Measurements from ENCODE around the gene MEIS2.

The MEIS2 gene

GRCh38 chr15:37071134-37071533 is 29.2 kb downstream of the MEIS2 start:
- no peak overlapping the region for H3K4me3 ChIP-seq (ENCODE audit: low read depth, low read length)
- TF ChIP-seq MYC (IDR thresholded peaks at IDR 0.05; ENCODE audit: low read depth, low read length) = no peak
- TF ChIP-seq, protein P1, sequence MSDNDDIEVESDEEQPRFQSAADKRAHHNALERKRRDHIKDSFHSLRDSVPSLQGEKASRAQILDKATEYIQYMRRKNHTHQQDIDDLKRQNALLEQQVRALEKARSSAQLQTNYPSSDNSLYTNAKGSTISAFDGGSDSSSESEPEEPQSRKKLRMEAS (IDR thresholded peaks at IDR 0.05; ENCODE audit: low read depth, low read length) = no peak
- TF ChIP-seq POLR2A (IDR thresholded peaks at IDR 0.05; ENCODE audit: extremely low read depth, insufficient read length) = no peak
- TF ChIP-seq, protein P2, sequence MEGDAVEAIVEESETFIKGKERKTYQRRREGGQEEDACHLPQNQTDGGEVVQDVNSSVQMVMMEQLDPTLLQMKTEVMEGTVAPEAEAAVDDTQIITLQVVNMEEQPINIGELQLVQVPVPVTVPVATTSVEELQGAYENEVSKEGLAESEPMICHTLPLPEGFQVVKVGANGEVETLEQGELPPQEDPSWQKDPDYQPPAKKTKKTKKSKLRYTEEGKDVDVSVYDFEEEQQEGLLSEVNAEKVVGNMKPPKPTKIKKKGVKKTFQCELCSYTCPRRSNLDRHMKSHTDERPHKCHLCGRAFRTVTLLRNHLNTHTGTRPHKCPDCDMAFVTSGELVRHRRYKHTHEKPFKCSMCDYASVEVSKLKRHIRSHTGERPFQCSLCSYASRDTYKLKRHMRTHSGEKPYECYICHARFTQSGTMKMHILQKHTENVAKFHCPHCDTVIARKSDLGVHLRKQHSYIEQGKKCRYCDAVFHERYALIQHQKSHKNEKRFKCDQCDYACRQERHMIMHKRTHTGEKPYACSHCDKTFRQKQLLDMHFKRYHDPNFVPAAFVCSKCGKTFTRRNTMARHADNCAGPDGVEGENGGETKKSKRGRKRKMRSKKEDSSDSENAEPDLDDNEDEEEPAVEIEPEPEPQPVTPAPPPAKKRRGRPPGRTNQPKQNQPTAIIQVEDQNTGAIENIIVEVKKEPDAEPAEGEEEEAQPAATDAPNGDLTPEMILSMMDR (IDR thresholded peaks at IDR 0.05; ENCODE audit: low read depth, low read length) = no peak
- no peak for DNase-seq (ENCODE audit: low read depth)

DNA sequence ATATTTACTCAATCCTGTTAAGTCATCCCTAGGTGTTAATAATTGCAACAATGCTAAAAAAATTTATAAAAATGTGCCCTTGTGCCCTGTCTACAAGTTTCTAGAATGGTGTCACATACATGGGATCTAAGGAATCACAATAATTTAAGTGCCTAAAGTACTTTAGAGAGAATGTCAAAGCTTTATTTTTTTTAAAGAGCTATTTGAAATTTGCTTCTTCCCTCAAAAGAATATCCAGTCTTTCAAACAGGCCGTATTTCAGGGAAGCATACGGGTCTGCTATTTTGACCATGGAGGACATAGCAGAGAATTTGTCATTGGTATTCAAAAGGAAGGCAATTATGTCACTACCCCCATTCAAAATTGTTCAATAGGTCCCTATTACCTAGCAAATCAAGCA is 29.7 kb downstream of the MEIS2 start:
- no peak for TF ChIP-seq MYC (IDR thresholded peaks at IDR 0.05; ENCODE audit: low read depth, low read length)
- TF ChIP-seq, protein P1 (IDR thresholded peaks at IDR 0.05; ENCODE audit: low read depth, low read length) = no peak
- DNase-seq (ENCODE audit: low read depth) = no peak
- no peak overlapping the region for H3K4me3 ChIP-seq (ENCODE audit: low read depth, low read length)

GRCh38 chr15:37061996-37062395 is 38.4 kb downstream of the MEIS2 start:
- H3K4me3 ChIP-seq (ENCODE audit: low read depth, low read length) = no peak overlapping the region
- TF ChIP-seq, protein P1 (IDR thresholded peaks at IDR 0.05; ENCODE audit: low read depth, low read length) = no peak
- TF ChIP-seq POLR2A (IDR thresholded peaks at IDR 0.05; ENCODE audit: extremely low read depth, insufficient read length) (no peak), MYC (IDR thresholded peaks at IDR 0.05; ENCODE audit: low read depth, low read length) (no peak)
- TF ChIP-seq, protein P2 (IDR thresholded peaks at IDR 0.05; ENCODE audit: low read depth, low read length) = no peak
- DNase-seq (ENCODE audit: low read depth) = no peak

GRCh38 chr15:37059086-37059485 is 41.3 kb downstream of the MEIS2 start:
- DNase-seq (ENCODE audit: low read depth) = no peak
- TF ChIP-seq MYC (IDR thresholded peaks at IDR 0.05; ENCODE audit: low read depth, low read length) (no peak), POLR2A (IDR thresholded peaks at IDR 0.05; ENCODE audit: extremely low read depth, insufficient read length) (no peak)
- TF ChIP-seq, protein P1 (IDR thresholded peaks at IDR 0.05; ENCODE audit: low read depth, low read length) = no peak
- TF ChIP-seq, protein P2 (IDR thresholded peaks at IDR 0.05; ENCODE audit: low read depth, low read length) = no peak
- H3K4me3 ChIP-seq (ENCODE audit: low read depth, low read length) = no peak overlapping the region

GRCh38 chr15:37058316-37058985 is 41.9 kb downstream of the MEIS2 start:
- H3K4me3 ChIP-seq (ENCODE audit: low read depth, low read length) = no peak overlapping the region
- no peak for DNase-seq (ENCODE audit: low read depth)
- no peak for TF ChIP-seq POLR2A (IDR thresholded peaks at IDR 0.05; ENCODE audit: extremely low read depth, insufficient read length)
- TF ChIP-seq, protein P2 (IDR thresholded peaks at IDR 0.05; ENCODE audit: low read depth, low read length) = no peak
- no peak for TF ChIP-seq MYC (IDR thresholded peaks at IDR 0.05; ENCODE audit: low read depth, low read length)
- TF ChIP-seq, protein P1 (IDR thresholded peaks at IDR 0.05; ENCODE audit: low read depth, low read length) = no peak

DNA sequence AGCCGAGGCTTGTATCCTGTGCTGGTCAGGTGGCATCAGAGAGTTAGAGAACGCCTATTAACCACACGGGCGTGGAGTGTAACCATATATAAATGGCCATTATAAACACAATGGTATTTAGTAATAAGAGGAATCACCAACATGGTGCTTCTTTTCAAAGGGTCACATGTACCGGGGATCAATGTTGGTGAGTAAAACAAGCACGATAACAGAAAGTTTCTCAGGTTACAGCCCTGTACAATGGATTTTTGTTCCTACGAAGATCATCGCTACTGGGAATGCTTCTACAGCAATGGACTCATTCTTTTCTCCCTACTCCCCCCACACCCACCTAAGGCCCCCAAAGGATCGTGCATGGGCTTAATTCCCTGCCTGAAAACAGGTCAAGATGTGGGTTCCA is 42.5 kb downstream of the MEIS2 start:
- DNase-seq (ENCODE audit: low read depth) = no peak
- no peak overlapping the region for H3K4me3 ChIP-seq (ENCODE audit: low read depth, low read length)
- TF ChIP-seq MYC (IDR thresholded peaks at IDR 0.05; ENCODE audit: low read depth, low read length) (no peak), POLR2A (IDR thresholded peaks at IDR 0.05; ENCODE audit: extremely low read depth, insufficient read length) (no peak)
- TF ChIP-seq, protein P2 (IDR thresholded peaks at IDR 0.05; ENCODE audit: low read depth, low read length) = no peak
- TF ChIP-seq, protein P1 (IDR thresholded peaks at IDR 0.05; ENCODE audit: low read depth, low read length) = no peak

All from NB4 (cell line).